ENCODE measurements around the gene BACH1.

The BACH1 gene

DNA sequence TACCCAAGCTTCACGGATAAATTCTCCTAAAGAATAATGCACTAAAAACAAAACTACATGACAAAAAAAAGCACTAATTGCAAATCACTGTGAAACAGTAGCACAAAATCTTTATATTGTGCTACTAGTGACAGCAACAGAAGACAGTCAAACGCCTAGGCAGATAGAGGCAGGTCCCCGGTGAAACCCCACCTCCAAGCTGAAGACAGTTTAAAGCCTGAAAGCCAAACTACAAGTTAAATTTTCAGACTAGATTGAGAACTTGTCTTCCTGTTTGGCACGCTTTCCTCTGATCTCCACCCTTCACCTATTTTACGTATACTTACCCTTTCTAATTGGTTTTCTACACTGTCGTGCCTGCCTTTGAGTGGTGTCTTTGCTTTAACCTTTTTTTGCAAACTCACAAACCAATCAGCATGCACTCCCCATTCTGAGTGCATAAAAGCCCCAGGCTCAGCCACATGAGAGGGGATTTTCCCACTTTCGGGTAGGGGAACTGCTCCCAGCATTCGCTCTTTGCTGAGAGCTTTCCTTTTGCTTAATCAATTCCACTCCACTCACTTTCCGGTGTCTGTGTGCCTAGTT is 3.6 kb upstream of the BACH1 start:
- no peak for DNase-seq

DNA sequence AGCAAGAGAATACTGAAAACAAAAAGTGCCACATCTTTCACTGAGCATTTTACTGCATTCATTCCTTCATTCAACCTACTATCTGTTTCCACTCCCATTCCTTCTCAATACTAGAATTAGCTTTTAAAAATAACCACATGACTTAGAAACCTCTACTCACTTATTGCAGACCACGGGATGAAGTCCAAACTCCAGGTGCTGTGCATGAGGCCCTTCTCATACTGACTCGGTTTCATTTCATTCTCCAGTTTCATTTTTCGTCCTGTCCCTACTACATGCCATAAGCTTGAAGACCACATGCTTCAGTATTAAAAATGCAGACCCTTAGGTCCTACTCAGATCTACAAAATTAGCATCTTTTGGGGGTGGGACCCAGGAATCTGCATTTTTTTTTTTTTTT is 2.3 kb upstream of the BACH1 start:
- DNase-seq = no peak

DNA sequence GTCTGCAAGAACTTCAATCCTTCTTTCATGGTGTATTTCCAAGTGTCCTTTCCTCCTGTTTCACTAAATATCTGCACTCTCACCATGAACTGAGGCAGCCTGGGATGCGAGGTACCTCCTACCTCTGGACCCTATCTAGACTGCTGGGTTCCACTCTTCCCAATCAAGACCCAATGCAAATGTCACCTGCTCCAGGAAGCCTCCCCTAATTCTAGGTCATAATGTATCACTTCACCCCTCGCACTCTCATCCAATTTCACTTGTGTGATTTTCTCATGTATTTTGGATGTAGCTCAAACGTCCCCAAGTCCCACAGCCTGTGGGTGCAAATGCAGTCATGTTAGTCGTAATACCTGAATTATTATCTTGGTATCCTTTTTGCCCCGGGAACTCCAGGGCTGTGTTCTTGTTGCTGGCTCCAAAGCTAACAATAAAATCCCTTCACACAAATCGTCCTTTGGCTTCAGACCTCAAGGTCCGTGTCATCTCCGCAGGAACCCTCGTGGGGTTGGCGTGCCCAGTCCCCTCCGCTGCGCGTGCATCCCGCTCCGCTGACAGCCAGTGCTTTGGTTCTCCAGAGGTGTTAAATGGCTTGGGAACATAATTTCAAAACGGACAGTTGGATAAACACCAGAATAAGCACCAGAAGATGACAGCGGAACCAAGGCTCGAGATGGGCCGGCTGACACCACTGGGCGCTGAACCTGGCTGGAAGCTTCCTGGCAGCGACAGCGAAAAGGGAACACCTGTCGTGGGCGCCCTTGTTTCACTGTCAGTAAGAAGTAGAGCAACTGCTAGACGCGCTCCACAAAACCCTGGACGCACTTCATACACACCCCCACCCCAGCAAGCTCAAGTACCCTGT is 1.0 kb upstream of the BACH1 start:
- no peak for DNase-seq

DNA sequence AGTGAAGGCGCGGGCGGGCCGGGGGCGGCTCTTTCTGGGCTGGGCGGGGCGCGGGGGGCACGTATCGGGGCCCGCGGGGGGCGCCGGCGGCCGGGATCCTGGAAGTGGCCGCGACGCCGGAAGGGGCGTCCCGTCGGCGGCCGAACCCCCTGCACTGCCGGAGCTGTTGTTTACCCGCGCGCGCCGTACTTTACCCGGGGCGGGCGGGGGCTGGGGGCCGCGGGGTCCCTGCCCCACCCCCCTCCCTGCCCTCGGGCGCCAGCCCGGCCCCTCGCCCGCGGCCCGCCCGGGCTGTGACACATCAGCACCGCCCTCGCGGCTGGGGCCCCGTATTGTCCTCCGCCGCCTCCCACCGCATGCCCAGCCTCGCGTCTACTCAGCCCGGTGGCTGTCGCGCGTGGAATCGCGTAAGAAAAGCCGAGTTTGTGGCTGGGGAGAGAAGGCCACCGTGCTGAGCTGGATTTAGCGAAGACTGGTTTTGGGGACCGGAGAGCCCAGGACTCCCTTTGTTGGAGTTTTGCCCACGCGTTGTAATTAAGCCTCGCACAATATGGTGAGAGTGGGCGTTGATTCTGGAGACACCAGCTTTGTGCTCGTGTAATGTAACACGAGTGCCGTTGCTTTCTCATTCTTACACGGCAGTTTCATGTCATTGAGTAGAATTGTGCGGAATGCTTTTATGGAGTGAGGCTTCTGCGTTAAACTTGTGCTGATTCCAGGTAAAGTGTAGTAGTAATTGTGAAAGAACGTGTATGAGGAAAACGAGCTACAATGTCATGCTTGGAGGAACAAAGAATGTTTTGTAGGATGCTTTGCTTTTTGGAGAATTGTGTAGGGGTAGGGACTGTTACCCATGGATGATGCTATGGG is 559 bp downstream of the BACH1 start:
- DNase-seq = peak; percentile 66

DNA sequence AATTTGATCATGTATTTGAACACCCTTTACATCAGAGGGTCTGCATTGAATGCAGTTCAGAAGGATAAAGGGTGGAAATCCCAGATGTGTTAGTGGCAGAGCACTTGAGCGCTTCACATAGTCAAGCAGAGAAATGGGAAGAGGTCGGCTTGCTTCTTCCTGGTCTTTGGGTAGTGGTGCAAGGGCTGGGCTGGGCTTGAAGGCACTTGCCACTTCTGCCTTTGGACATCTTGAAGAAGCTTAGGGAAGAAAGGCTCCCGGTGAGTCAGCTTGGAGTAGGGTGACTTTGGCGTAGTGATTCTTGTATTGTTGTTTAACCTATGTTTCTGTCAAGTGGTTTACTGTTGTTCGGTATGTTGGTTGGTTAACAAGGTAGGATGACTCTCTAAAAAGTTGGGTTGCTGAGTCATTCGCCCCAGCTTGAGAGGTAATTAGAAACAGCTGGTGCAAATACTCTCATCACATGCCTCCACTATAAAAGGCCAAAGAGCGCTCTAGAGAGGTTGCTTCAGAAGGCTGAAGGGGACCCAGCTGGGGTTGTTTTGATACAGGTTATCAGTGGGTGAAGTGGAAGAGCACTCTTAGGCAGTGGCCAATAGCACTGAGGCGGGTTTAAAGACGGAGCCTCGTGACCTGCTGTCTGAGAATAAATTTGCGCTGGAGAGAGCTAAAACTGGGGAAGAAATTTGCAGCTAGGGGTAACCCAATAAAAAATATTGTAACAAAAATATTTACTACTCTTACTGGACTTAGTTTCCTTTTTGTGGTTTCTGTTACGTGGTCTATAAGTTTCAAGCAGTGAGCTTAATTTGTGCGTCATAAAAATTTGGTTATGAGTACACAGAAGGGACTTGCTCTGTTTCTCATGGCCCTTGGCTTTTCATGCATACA is 1.4 kb downstream of the BACH1 start:
- DNase-seq = peak; percentile 91

DNA sequence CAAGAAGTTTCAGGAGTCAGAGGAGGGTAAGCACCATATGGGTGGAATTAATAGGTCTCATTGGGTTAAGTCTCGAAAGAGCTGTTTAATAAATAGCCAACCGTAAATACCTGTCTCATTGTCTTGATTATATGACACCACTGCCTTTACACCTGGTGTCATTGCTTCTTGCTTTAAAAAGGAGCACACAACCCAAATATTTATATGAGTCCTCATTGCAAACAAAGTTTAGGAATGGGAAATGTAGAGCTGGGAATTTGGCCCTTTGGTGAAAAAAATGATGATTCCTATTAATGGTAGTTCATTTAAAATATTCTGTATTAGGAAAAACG is 2.1 kb downstream of the BACH1 start:
- DNase-seq = no peak

DNA sequence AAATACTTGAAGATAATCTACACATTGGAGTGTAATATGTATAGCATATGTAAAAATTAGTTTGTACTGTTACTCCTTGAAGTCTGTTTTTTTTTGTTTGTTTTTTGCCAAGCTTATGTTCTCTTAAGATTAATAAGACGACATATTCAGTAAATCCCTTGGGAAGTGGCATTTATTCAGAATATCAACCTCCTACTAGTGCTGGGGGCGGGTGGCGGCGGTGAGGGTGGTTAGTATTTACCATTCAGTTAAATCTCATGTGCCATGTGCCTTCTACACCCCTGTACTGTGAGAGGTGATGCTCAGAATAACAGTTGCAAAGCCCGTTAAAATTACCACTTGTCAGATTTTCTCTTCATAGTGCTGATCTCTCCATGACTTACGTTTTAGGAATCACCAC is 3.0 kb downstream of the BACH1 start:
- no peak for DNase-seq

DNA sequence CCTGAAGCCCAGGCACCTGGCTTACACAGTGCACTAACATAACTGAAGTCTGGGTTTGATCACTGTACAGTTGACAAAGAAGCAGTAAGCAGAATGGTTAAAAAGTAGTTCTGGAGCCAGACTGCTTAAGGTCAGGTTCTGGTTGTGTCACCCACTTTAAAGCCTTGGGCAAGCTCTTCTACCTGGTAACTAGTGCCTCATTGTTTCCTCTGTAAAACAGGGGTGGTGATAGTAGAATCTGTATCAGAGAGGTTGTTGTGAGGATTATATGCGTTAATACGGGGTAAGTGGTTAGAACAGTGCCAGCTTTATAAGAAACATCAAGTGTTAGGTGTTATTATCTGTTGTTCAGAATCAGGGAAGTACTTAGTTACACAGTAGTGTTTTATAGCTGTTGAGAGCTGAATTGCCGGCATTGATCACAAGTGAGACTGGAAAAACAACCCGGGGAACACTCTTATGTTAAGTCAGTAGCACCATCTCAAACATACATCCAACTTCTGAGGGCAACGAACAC is 3.7 kb downstream of the BACH1 start:
- DNase-seq = no peak

DNA sequence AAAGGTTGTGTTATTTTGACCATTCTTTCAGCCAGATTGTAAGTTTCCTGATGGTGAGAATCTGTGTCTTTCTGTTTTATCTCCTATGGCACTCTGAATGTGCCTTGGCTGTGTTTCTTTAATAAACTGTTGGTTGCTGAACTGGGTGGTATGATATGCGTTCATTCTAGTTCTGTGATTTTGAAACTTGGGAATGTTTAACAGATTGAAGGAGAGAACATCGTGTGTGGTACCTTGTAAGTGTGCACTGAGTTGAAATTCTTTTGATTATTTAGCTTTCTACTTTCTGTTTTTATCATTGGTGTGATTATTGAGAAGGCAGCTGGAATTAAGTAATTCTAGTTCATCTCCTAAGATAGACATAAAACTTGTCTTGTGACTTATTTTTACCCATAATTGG is 4.6 kb downstream of the BACH1 start:
- DNase-seq = no peak

DNA sequence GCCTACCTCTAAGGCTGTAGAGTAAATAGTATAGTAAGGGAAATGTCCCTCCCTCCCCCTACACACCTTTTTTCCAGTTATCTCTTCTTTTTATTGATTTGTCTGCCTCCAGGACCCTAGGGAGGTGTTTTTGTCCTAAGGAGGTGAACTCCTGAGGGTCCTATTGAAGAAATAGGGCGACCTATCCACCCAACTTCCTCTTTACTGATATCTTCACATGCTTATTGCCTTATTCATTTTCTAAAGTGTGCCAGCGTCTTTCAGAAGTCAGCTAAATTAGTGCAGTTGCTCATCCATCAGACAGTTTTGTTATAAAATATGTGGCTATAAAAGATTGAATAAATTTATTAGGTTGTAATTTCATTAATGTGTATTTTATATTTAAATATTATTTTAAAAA is 5.9 kb downstream of the BACH1 start:
- no peak for DNase-seq

DNA sequence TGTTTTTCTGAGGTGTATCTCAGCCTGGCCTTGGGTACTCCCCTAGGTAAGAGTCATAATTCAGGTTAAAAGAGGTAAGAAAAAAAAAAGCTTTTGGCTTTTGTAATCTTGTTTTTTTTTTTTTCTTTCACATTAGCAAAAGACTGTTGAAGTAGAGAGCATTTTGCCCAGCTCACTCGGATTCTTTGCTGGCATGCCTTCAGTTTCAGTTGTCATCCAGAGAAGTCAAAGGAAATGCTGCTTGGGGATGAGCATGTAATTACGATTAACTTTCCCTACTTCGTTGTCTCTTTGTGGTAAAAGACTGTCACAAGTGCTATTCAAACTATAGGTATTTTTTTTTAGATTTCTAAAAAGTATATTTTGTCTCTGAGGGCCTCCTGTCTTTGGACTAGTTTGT is 6.3 kb downstream of the BACH1 start:
- DNase-seq = no peak

DNA sequence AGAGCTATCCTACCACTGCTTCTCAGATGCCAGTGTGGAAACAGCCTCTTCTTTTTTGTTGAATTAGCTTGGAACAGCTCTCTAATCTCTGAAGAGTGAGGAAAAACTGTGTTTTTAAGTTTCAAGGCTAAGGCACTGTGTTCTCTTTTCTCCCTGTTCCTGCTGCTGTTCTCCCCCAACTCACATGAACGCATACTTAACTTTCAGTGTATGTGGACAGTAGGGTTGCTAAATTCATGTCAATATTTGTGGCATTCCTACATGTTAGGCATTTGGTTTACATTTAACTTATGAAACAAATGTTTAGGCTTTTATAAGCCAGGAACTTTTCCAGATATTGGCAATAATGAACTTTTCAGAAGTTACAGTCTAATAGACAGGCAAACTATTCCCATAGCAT is 6.8 kb downstream of the BACH1 start:
- no peak for DNase-seq

DNA sequence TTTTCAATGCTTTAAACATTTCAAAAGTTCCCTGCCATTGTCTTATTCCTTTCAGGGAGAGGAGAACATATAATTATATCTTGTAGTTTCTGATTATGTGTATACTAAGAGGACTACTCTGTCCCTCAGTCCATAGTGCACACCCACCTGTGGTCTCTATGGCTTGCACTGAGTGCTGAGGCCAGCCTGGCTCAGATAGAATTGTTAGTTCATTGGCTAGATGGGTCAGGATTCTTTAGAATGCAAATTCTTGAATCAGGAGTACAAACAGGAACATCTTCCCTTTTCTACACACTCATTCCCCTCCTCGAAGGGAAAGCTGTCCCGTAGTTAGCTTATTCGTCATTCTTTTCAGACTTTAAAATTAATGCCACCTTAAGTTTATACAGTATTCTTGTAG is 8.2 kb downstream of the BACH1 start:
- DNase-seq = no peak

DNA sequence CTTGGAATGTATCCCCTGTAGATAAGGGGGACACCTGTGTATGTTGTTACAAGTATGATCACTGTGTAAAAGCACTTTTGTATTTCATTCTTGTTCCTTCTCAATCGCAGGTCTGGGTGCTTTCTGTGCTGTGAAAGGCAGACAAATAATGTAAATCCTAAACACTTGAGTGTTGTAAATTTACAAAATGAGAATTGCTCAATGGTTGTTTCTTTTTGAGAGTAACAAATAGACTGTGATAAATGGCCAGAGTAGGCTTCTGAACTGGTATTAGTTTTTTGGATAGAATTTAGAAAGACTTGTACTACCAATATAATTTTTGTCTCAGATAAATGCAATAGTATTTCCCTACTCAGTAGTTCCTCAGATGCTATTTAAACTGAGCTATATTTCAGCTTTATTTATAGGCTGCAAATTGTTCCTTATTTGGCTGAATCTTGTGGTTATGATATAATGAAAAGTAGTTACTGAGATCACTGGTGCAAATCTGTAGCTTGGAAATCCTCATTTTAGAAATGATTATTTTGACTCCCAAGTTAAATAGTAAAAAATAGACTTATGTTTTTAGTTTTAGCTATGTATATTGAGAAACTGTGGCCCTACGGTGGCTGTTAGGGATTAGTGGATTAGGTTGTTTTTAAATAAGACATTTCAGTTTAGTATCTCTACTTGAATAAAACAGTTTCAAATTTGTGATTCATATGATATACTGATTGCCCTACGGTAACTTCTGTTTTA is 9.2 kb downstream of the BACH1 start:
- DNase-seq = no peak

DNA sequence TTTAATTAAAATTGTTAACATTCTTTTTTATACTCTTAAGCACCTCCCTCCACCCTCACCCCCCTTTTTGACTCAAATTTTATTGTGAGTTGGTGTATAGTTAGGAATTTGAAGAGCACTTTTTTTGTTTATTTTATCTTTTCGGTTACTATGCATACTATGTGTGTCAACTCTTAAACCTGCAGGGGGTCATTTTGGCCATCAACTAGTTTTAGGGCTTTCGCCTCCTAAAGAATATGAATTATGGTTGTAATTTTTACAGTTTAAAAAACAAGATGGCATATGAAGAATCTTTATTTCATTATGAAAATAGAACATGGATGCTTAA is 9.7 kb downstream of the BACH1 start:
- DNase-seq = no peak

DNA sequence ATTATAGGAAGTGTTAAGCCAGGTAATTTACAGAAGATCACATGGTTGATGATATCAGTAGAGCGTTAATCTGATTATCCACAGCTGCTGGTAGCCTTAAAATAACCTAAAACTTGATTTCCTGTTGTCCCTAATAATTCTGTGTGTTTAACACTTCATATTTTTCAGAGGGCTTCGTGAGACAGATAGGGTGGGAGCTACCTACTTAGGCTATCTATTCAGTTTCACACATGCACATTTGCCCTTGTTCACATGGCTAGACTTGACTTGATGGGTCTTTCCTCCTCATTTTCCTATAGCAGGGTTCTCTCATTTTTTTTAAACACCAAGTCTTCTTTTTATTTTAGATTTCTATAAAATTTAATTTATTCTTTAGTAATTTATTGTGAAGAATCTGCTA is 11.0 kb downstream of the BACH1 start:
- DNase-seq = no peak

DNA sequence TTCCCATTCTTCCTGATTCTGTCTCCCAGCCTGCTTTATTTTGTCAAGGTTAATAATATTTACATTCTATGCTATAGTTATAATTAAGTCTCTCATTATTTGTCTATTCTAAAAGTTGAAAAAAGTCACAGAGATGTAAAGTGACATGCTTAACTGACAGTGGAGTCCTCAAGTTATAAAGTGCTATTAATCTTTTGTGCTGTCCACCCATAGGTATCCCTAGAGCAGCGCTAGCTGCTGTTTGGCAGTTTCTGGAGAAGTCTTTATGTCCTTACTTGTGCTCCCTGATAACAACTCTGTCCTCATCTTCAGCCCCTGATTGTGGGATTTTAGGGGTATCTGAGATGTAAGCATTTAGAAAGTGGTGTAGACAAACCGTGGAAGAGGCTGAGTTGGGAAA is 13.1 kb downstream of the BACH1 start:
- no peak for DNase-seq

DNA sequence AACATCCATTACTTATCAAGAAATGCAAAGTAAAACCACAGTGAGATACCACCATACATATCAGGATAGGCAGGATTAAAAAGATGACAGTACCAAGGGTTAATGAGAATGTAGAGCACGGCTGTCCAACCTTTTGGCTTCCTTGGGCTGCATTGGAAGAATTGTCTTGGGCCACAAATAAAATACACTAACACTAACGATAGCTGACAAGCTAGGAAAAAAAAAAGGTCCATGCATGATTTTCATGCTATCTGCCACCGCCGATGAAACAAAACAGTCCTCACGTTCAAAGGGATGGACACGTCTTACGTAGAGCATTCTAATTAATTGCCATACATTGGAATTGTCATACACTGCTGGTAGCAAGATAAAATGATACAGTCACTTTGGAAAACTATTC is 14.3 kb downstream of the BACH1 start:
- DNase-seq = peak; percentile 45

DNA sequence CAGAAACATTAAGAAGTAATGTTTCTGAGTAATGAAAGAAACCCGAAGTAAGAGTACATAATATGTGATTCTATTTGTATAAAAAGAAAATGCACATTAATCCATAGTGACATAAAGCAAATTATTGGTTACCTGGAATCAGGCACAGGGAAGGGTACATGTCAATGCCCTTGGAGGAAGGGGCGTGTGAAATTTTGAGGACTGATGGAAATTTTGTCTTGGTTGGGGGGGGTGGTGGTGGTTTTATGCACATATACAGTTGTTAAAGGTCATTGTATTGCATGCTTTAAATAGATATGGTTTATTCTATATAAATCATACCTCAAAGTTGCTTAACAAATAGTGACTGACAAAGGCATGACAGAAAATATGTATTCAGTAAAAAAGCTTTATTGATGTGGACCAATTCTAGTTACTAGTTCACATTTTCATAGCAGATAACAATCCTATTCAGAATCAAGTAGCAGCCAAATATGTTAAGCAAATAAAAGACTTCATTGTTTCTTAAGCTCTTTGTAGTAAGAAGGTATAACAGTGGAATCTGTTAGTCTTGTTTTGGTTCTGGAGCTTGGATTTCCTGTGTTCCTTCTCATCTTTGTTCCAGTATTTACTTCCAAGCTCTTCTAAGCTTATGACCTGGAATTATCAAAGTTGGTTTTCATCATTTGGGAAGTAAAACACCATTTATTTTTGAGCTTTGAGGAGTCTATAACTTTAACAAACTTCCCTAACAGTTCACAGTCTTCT is 15.1 kb downstream of the BACH1 start:
- no peak for DNase-seq

DNA sequence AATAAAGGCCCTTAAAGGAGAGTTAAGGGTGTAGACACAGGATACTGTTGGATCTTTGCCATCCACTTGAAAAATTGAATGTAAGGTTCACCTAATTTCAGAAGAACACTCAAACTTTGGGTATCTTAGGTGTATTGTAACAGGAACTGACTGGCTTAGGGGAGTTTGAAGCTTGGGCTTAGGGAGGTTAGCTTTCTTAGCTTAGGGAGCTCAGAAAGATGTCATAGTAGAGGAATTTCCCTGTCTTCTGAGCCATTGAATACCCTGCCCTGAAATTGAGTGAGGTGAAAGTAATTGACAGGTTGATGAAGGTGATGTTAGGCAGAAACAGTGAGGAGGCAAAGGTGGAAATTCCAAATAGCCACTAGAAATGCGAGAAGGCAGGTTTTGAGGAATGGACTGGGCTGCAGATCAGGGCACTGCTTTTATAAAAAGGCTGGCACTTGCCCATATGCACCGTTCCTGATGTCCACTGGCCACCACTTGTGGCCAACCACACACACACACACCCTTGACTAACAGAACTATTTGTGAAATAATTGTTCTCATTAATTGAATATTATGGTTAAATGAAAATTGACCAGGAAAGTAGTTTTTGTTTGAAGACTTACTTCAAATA is 16.5 kb downstream of the BACH1 start:
- DNase-seq = no peak
